ENCODE data around the gene PIM2.
"Not testable (repeated sequence)": the region's sequence is repeated elsewhere in the genome, so short reads cannot be mapped to it uniquely, and the experiment has no call there.

The PIM2 gene

GRCh38 chrX:48904180-48904579 is 14.6 kb downstream of the PIM2 start:
- no peak for DNase-seq

DNA sequence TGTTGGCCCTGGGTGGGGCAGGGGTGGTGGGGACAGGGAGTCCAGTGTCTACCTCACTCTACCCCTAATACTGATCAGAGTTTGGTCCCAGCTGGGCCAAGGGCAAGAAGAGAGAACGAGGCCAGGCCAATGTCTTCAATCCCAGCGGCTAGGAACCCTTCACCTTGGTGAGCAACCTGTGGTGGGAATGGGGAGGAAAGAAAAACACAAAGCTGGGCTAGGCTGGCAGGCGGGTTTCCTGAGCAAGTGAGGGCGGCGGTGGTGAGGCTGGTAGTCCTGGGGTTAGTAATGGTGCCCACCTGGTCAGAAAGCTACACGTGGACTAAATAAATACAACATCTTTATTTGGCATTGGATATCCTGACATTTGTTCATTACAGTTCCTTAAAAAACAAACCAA is 15.5 kb downstream of the PIM2 start:
- no peak for DNase-seq

DNA sequence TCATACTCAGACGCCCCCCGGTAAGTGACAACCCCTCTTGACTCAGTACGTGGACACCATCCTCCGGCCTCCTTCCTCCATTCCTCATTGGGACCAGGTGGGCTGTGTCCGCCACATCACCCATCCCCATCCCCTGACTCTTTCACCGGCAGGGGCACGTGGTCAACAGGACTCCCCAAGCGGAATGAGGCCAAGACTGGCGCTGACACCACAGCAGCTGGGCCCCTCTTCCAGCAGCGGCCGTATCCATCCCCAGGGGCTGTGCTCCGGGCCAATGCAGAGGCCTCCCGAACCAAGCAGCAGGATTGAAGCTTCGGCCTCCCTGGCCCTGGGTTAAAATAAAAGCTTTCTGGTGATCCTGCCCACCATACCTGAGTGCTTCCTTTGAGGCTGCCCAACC is 16.0 kb downstream of the PIM2 start:
- no peak for DNase-seq

GRCh38 chrX:48902135-48902534 is 16.7 kb downstream of the PIM2 start:
- DNase-seq, result no peak

GRCh38 chrX:48901069-48901468 is 17.8 kb downstream of the PIM2 start:
- no peak for DNase-seq

- DNase-seq, result no peak
Observed at GRCh38 chrX:48899078-48899410, 19.8 kb downstream of the PIM2 start.

DNA sequence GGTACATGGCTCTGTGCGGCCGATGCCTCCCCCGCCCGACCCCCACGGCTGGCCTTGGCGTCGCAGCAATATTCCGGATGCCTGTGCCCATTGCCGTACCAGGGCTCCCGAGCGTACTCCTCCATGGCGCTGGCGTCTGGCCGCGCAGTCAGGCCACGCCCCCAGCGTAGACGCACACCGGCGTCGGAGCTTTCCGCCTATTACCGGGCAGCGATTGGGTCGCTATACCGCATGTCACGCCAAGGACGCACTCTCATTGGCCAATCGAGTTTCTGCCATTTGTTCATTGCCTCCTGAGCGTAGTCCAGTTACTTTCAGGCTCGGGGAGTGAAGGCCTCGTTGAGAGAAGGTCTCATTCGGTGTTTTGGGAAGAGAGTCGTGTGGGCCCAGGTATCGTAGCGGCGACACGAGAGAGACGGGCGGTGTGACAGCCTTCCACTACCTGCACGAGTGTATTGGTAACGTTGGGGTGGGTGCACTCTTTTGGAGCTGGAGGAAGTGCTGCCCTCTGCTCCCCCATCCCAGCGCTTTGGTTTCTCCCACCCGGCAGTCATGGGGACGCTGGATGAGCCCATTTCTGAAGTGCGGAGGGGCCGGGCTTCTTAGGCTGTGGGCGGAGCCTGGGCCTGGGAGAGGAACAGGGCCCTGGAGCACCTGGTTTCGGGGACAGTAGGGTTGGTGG is 21.1 kb downstream of the PIM2 start, which contains the start of the genes PQBP1 and TIMM17B:
PQBP1 (plus strand) TSS at position 306 of the 682 bp plus-strand sequence. CDS start 580 bp downstream, outside the sequence.
TIMM17B (minus strand) TSS at position 144 of the 682 bp plus-strand sequence; CDS start at position 125, 19 bp downstream.
- DNase-seq, result peak; percentile 87

DNA sequence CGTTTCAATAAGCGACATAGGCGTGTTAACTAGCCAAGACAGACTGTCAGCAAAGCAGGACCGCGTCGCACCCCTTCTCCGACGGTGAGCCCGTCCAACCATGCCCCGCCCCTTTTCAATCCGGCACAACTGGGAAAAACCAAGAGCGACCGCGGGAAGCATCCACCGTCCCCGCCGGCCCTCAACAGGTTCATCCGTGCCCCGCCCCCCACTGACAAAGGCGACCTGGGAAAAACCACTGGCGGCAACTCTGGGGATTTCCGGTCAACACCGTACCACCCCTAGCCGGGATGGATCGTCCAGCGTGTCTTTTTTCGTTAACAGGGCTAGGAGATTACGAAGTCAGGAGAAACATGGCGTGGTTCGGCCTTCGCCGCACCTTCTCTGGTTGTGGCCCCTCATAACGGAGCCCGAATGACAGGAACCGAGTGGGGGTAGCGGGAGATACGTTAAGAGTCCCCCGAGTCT is 21.6 kb downstream of the PIM2 start:
- DNase-seq, result peak; percentile 73

- DNase-seq, result no peak
Observed at GRCh38 chrX:48896611-48897011, 22.2 kb downstream of the PIM2 start.

GRCh38 chrX:48894891-48895290 is 23.9 kb downstream of the PIM2 start:
- DNase-seq, result no peak

DNA sequence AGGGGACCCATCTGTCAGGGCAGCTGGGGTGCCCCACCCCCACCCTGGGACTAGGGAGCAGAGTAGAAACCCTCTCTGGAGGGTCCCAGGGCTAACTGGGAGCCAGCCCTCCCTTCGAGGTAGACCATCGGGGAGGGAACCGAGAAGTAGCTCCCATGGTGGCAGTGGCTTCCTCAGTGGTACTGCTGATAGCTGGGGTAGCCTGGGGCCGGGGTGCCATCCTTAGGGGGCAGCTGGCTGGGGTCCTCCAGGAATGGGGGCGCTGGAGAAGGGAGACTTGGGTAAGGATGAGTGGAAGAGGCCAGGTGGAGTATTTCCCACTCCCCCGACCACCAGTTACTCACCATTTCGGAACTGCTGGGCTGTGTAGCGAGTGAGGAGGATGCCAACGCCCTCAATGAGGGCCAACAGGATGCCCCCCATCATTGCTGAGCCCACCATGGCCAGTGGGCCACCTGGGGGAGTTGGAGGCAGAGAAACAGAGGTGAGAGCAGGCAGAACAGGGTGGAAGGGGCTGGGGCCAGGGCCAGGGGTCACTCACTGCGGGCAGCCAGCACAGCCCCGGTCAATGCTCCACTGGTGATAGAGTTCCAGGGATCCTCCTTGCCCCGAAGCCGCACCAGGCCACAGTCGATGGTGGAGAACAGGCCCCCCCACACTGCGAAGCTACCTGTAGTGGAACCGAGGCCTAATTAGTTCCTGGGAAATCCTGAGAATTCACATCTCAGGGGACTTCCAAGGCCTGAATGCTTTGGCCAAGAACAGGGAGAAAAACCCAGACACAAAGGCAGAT is 25.1 kb downstream of the PIM2 start:
- no peak for DNase-seq

DNA sequence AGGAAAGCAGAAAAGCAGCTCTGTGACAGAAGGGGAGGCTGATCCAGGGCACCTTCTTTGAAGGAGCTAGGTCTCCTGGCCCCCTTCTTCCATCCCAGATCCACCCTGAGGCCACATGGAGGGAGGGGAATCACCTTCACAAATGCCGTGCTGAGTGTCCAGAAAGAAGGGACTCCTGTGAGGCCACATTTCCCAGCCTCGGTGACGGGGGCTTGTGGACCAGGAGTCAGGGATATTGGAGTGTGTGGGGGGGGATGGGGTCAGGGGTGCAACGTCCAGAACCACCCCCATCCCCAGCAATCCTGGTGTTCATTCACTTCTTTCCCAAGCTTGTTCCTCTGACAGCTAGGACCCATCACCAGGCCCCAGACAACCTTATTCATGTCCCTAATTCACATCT is 25.9 kb downstream of the PIM2 start:
- DNase-seq, result no peak

DNA sequence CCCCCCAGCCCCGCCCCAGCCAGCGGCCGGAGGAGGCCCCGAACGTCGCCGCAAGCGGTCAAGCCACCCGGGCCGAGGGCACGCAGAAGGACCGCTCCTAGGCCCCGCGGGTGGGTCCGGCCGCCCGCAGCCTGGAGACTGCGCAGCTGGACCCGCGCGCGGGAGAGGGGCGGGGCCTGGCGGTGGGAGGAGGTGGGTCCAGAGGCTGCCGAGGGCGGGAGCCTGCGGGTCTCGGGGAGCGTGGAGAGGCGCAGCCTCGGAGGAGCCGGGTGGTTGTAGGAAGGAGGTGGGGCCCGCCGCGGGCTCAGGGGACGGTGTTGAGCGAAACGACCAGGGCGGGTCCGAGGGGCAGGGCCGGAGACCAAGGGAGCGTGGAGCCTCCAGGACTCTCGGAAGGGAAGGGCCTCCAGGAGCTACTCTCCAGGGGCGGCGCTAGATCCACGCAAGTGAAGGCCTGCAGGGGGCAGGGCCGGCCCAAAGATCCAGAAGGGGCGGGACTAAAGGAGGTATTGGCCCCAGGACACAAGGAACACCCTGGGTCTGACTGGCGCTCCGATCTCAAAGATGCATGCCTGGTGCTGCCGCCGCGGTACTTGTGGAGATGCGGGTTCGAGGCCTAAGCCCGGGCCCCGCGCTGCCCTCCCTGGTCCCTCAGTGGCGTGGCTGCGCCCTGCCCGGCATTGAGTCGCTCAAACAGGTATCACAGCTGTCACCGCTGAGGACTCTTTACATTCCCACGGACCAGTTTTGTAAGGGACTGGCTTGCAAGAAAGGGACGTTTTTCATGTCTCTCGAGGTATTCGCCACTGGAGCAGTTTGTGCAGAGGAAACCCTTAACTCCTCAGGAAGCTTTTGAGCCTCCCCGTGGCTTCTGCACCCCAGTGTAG is 27.2 kb downstream of the PIM2 start:
- peak; percentile 76 for DNase-seq

DNA sequence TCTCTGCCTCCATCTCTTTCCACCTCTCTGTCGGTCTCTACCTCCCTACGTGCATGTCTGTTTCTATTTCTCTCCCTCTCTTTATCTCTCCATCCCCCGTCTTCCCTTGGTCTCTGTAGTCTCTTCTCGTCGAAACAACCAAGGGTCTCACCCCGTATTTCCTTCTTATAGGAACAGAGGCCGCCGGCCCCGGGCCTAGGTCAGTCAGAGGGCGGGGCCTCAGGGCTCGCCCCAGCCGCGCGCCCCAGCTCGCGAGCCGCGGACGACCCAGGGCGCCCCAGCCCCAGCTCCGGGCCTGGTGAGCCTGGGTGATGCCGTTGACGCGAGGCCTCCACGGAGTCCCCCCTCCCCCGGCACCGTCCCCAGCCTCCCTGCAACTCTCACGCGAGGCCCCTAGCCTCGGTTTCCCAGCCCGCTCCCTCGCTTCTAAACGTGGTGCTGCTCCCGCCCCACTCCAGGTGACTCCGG is 27.9 kb downstream of the PIM2 start:
- DNase-seq, result peak; percentile 8

- peak; percentile 10 for DNase-seq
Observed at GRCh38 chrX:48890296-48890925, 28.4 kb downstream of the PIM2 start.

- DNase-seq, result not testable (repeated sequence)
Observed at GRCh38 chrX:48886586-48886985, 32.2 kb downstream of the PIM2 start.

GRCh38 chrX:48883729-48884128 is 35.1 kb downstream of the PIM2 start:
- no peak for DNase-seq

GRCh38 chrX:48876944-48877343 is 41.9 kb downstream of the PIM2 start:
- not testable (repeated sequence) for DNase-seq

DNA sequence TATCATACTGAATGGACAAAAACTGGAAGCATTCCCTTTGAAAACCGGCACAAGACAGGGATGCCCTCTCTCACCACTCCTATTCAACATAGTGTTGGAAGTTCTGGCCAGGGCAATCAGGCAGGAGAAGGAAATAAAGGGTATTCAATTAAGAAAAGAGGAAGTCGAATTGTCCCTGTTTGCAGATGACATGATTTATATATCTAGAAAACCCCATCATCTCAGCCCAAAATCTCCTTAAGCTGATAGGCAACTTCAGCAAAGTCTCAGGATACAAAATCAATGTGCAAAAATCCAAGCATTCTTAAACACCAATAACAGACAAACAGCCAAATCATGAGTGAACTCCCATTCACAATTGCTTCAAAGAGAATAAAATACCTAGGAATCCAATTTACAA is 46.8 kb downstream of the PIM2 start:
- not testable (repeated sequence) for DNase-seq

DNA sequence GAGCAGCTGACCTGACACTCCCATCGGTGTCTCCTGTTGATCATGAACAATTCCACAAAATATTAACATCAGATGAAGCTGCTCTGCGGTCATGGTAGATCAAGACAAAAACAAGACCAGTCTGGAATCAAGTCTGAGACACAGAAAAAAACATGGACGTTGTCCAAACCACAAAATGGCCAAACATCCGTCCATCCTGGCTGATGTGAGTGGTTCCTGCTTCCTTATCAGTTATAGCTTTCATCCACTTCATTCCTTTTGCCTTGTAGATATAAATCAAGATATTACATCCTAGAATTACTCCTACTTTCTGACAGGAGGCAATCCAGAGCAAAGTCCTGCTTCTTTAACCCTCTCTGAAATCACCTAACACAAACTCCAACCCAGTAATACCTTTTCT is 54.6 kb downstream of the PIM2 start:
- no peak for DNase-seq

Data from stimulated activated CD4-positive, alpha-beta T cell treated with anti-CD3 and anti-CD28 coated beads, Interleukin-4, amount 100 ng/mL, for 24 hours (primary cell).